OCI-LY3 (cell line): ENCODE measurements around the gene JUND.

Experiments used
- H2AFZ ChIP-seq: fragments of 200-600, 300-600 bp; shearing (Covaris generic); 2 replicates; pipeline ENCODE4 v1.6.0; 2014; ENCODE audit warnings: antibody characterized with exemption, low read depth, low read length
- H3K27ac ChIP-seq: fragments of 200-600, 300-600 bp; sonication (generic); 2 replicates; pipeline ENCODE4 v1.5.1; 2014; ENCODE audit warnings: mild to moderate bottlenecking, low read length, moderate library complexity, mixed read lengths
- H3K27me3 ChIP-seq: fragments of 200-600, 300-600 bp; sonication (generic); 2 replicates; pipeline ENCODE4 v1.6.1; 2014; ENCODE audit warnings: low read depth, low read length, mixed read lengths
- H3K36me3 ChIP-seq: fragments of 200-600, 300-600 bp; sonication (generic); replicated peaks from 2 replicates; pipeline ENCODE3; 2014; ENCODE audit warnings: low read depth, low read length, mixed read lengths
- H3K4me1 ChIP-seq: fragments of 300-600, 200-600 bp; sonication (generic); 2 replicates; pipeline ENCODE4 v1.6.1; 2014; ENCODE audit warnings: low read length, mixed read lengths
- H3K4me2 ChIP-seq: fragments of 200-600, 300-600 bp; sonication (generic); 2 replicates; pipeline ENCODE4 v1.6.1; 2014; ENCODE audit warnings: low read length, mixed read lengths
- H3K4me3 ChIP-seq: fragments of 300-600, 200-600 bp; sonication (generic); 2 replicates; pipeline ENCODE4 v1.5.1; 2014; ENCODE audit warnings: antibody characterized with exemption, mild to moderate bottlenecking, low read length, moderate library complexity
- H3K79me2 ChIP-seq: fragments of 300-600, 200-600 bp; shearing (Covaris generic); 2 replicates; pipeline ENCODE4 v1.6.1; 2014; ENCODE audit warnings: mild to moderate bottlenecking, low read length, mixed read lengths
- H3K9ac ChIP-seq: fragments of 300-600, 200-600 bp; shearing (Covaris generic); 2 replicates; pipeline ENCODE4 v1.6.0; 2014; ENCODE audit warnings: mild to moderate bottlenecking, low read length, moderate library complexity
- H3K9me3 ChIP-seq: fragments of 200-600, 300-600 bp; shearing (Covaris generic); 2 replicates; pipeline ENCODE4 v1.6.1; 2014; ENCODE audit warnings: low read length, mixed read lengths; ENCODE audit not compliant: insufficient read depth
- H4K20me1 ChIP-seq: fragments of 200-600, 300-600 bp; sonication (generic); 2 replicates; pipeline ENCODE4 v1.6.1; 2016; ENCODE audit warnings: low read length, mixed read lengths; ENCODE audit not compliant: insufficient read depth
- CTCF ChIP-seq: fragments of 200-600, 300-600 bp; sonication (generic); IDR thresholded peaks from 2 replicates; pipeline ENCODE4 v1.5.1; 2014; ENCODE audit warnings: antibody characterized with exemption, low read length, low read depth
- EZH2phosphoT487 ChIP-seq: fragments of 200-600 bp; shearing (Covaris generic); IDR thresholded peaks from 2 replicates; pipeline ENCODE4 v1.6.1; 2018; ENCODE audit warnings: antibody characterized with exemption, mixed run types, low read depth

The JUND gene

GRCh38 chr19:18280247-18281081 lies 958 bp downstream of the JUND start:
- Histone ChIP-seq H3K27ac (peak overlapping the region; percentile 92), H3K9ac (peak overlapping the region; percentile 91), H3K79me2 (peaks cover 47% of the 10 kb centered on the region), H3K4me2 (peak overlapping the region; percentile 69), H3K4me1 (peaks cover 27% of the 10 kb centered on the region), H4K20me1 (peaks cover 16% of the 10 kb centered on the region), H3K27me3 (no peaks in the 10 kb centered on the region), H3K36me3 (peaks cover 20% of the 10 kb centered on the region), H3K4me3 (peak overlapping the region; percentile 81), H3K9me3 (no peaks in the 10 kb centered on the region), H2AFZ (no peak overlapping the region)
- TF ChIP-seq CTCF (no peak), EZH2phosphoT487 (no peak)

DNA sequence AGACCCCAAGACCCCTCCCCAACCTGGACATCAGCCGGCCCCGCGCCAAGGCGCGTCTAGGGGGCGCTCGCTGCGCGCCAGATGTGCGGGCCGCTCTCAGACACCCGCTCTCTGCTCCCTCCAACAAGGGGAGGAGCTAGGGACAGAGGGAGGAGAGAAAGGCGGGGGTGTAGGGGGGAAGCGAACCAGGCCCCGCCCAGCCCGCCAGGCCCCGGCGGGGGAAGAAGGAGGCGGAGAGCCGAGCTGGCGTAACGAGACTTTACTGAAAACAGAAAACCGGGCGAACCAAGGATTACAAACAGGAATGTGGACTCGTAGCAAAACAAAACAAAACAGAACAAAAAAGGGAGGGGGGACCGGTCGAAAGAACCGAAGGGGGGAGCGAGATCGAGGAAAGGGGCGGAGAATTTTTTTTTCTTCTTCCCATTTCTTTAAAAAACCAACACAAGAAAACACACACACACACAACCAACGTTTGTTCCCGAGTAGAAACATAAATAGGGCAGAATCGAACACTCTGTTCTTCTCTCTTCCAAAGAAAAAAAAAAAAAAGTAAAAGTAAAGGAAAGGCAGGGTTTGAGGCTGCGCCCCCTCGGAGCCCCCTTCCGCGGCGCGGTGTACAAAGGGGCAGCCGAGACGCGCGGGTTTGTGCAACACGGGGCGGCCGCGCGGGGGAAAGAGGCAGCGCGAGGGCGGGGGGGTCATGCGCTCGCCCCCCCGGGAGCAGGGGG lies 1.7 kb downstream of the JUND start:
- TF ChIP-seq EZH2phosphoT487, result no peak
- peak; percentile 99 for TF ChIP-seq CTCF
- H3K27ac ChIP-seq, result peak overlapping the region; percentile 92
- H2AFZ ChIP-seq, result no peak overlapping the region
- peaks cover 47% of the 10 kb centered on the region for H3K79me2 ChIP-seq
- H3K27me3 ChIP-seq, result no peaks in the 10 kb centered on the region
- H3K9ac ChIP-seq, result peak overlapping the region; percentile 91
- H3K9me3 ChIP-seq, result no peaks in the 10 kb centered on the region
- H3K4me2 ChIP-seq, result peak overlapping the region; percentile 69
- peaks cover 20% of the 10 kb centered on the region for H3K36me3 ChIP-seq
- peaks cover 16% of the 10 kb centered on the region for H4K20me1 ChIP-seq
- H3K4me1 ChIP-seq, result peaks cover 24% of the 10 kb centered on the region
- peak overlapping the region; percentile 81 for H3K4me3 ChIP-seq

DNA sequence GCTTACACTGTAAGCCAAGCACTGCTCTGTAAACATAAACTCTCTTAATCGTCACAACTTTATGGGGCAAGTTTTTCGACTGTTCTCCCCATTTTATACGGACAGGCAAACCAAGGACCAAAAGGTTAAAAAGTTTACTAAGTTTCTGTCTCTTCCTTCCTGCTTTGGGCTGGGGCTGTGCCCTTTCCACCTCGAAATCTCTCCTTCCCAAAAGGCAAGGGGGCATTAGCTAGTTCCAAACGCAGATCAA lies 2.2 kb downstream of the JUND start:
- Histone ChIP-seq H3K27ac (peak overlapping the region; percentile 92), H3K4me2 (peak overlapping the region; percentile 69), H3K4me1 (peaks cover 23% of the 10 kb centered on the region), H3K36me3 (peaks cover 20% of the 10 kb centered on the region), H3K4me3 (peak overlapping the region; percentile 81), H2AFZ (no peak overlapping the region), H3K79me2 (peaks cover 47% of the 10 kb centered on the region), H3K9me3 (no peaks in the 10 kb centered on the region), H3K9ac (peak overlapping the region; percentile 91), H4K20me1 (peaks cover 16% of the 10 kb centered on the region), H3K27me3 (no peaks in the 10 kb centered on the region)
- TF ChIP-seq CTCF, result no peak
- TF ChIP-seq EZH2phosphoT487, result no peak

DNA sequence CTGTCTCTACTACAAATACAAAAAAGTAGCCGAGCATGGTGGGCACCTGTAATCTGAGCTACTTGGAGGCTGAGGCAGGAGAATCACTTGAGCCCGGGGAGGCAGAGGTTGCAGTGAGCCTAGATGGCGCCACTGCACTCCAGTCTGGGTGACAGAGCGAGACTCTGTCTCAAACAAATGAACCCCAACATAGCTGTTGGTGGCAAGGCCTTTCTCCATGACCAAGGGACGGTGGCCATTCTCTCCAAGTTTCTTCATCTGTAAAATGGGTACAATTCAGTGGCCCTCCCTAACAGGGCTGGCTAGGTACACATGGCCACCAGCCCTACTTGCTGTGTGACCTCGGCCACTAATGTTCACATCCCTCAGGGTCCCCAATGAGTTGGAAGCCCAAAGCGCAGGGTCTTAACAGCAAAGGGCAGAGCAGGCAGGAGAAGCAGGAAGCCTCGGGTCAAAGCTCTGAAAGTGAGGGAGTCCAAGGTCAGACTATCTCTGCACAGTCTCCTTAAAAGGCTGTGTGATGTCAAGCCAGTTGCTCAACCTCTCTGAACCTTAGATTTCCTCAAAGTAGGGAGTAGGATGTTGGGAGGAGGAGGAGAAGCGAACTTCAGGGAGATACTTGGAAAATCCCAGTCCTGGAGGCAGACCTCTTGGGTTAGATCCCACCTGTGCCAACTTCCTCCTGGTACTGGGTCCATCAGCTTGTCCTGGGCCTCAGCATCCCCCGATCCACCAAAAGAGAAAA lies 2.7 kb downstream of the JUND start:
- Histone ChIP-seq H3K4me2 (peak overlapping the region; percentile 69), H3K27me3 (no peaks in the 10 kb centered on the region), H3K27ac (peak overlapping the region; percentile 92), H3K4me3 (peak overlapping the region; percentile 81), H2AFZ (no peak overlapping the region), H3K36me3 (peaks cover 20% of the 10 kb centered on the region), H3K79me2 (peaks cover 47% of the 10 kb centered on the region), H3K9me3 (no peaks in the 10 kb centered on the region), H3K9ac (peak overlapping the region; percentile 91), H4K20me1 (peaks cover 16% of the 10 kb centered on the region), H3K4me1 (peaks cover 23% of the 10 kb centered on the region)
- peak; percentile 36; the same call in 1 of the 2 replicates for TF ChIP-seq CTCF
- TF ChIP-seq EZH2phosphoT487, result no peak
